SHP77 treated with DMSO at 0.1 percent for 48 hours (cell line): ENCODE data around the gene PCDHB7.
"Not testable (repeated sequence)": the region's sequence is repeated elsewhere in the genome, so short reads cannot be mapped to it uniquely, and the experiment has no call there.

Experiments used
- DNase-seq: peaks from one replicate; lab custom pipeline; 2025; lab: John Stamatoyannopoulos, UW

Gene PCDHB7

DNA sequence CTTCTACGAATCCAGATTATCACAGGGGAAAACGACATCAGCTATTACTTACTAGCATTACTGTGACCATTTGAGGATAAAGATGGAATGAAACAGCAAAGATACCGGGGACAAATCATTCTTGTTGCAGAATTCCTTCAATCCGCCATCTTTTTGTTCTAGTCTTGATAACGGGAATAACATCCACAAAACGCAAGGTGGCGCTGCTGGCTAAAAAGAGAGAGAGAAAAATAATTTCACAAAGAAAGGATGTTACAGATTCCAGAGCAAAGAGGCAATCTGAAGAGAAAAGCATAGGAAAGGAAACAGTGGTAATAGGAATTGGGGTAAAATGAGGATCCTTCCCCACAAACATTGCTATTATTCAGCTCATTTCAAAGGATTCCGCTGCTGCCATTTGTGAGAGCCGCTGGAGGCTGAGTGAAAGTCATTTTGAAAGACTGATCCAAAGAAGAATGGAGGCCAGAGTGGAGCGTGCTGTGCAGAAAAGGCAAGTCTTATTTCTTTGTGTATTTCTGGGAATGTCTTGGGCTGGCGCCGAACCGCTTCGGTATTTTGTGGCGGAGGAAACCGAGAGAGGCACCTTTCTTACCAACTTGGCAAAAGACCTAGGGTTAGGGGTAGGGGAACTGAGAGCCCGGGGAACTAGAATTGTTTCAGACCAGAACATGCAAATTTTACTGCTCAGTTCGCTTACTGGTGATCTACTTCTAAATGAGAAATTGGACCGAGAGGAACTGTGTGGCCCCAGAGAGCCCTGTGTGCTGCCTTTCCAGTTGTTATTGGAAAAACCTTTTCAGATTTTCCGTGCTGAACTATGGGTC is at the start of gene PCDHB7:
Gene PCDHB7, plus strand, starts transcription at position 264 of the 824 bp plus-strand sequence. Its CDS starts 192 bp downstream, at position 456.
- DNase-seq = peak; percentile 22

DNA sequence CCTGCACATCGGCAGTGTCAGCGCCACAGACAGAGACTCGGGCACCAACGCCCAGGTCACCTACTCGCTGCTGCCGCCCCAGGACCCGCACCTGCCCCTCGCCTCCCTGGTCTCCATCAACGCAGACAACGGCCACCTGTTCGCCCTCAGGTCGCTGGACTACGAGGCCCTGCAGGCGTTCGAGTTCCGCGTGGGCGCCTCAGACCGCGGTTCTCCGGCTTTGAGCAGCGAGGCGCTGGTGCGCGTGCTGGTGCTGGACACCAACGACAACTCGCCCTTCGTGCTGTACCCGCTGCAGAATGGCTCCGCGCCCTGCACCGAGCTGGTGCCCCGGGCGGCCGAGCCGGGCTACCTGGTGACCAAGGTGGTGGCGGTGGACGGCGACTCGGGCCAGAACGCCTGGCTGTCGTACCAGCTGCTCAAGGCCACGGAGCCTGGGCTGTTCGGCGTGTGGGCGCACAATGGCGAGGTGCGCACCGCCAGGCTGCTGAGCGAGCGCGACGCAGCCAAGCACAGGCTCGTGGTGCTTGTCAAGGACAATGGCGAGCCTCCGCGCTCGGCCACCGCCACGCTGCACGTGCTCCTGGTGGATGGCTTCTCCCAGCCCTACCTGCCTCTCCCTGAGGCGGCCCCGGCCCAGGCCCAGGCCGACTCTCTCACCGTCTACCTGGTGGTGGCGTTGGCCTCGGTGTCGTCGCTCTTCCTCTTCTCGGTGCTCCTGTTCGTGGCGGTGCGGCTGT is 48.9 kb upstream of the PCDHB7 start:
- DNase-seq = not testable (repeated sequence)

DNA sequence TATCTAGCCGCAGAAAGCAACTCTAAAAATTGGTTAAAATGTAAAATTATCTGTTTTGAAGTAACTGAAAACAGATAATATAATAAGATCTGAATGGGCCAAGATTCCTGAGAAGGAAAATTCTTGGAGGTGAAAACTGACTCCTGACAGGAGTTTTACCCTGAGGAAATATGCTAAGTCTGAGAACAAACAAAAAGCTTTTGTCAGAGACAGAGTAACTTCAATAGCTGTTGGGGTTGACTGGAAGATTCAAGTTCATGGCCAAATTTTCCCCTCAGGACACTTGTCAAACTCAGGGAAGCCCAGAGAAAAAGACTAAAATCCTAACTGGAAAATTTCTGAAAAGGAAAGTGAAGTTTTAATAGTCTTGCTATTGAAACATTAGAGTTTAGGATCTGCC is 45.1 kb upstream of the PCDHB7 start:
- no peak for DNase-seq

DNA sequence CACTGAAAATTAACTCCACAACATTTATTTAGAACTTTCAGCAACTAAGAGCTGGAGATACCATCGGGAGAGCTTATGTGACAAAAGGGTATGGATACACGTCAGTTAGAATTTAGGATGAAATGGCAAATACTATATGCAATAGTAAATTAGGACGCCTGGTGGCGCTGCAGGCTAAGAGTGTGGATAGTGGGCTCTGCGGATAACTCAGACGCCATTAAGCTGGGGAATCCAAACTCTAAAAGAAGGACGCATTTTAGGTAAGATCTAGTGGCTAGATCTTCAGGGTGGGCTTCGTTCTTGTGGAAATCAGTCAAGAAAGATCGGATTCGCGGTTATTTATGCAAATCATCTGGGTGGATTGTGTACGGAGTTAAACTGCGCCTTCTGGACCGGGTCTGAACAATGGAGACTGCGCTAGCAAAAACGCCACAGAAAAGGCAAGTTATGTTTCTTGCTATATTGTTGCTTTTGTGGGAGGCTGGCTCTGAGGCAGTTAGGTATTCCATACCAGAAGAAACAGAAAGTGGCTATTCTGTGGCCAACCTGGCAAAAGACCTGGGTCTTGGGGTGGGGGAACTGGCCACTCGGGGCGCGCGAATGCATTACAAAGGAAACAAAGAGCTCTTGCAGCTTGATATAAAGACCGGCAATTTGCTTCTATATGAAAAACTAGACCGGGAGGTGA is 37.3 kb upstream of the PCDHB7 start, which contains the start of gene PCDHB5:
Gene PCDHB5, plus strand, starts transcription at position 177 of the 688 bp plus-strand sequence. Its CDS starts 229 bp downstream, at position 406.
- peak; percentile 52 for DNase-seq

DNA sequence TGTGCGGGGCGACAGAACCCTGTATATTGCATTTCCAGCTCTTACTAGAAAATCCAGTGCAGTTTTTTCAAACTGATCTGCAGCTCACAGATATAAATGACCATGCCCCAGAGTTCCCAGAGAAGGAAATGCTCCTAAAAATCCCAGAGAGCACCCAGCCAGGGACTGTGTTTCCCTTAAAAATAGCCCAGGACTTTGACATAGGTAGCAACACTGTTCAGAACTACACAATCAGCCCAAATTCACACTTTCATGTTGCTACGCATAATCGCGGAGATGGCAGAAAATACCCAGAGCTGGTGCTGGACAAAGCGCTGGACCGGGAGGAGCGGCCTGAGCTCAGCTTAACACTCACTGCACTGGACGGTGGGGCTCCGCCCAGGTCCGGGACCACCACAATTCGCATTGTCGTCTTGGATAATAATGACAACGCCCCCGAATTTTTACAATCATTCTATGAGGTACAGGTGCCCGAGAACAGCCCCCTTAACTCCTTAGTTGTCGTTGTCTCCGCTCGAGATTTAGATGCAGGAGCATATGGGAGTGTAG is 36.7 kb upstream of the PCDHB7 start:
- no peak for DNase-seq

DNA sequence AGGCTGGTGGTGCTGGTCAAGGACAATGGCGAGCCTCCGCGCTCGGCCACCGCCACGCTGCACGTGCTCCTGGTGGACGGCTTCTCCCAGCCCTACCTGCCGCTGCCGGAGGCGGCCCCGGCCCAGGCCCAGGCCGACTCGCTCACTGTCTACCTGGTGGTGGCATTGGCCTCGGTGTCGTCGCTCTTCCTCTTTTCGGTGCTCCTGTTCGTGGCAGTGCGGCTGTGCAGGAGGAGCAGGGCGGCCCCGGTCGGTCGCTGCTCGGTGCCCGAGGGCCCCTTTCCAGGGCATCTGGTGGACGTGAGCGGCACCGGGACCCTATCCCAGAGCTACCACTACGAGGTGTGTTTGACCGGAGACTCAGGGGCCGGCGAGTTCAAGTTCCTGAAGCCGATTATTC is 35.1 kb upstream of the PCDHB7 start:
- not testable (repeated sequence) for DNase-seq

DNA sequence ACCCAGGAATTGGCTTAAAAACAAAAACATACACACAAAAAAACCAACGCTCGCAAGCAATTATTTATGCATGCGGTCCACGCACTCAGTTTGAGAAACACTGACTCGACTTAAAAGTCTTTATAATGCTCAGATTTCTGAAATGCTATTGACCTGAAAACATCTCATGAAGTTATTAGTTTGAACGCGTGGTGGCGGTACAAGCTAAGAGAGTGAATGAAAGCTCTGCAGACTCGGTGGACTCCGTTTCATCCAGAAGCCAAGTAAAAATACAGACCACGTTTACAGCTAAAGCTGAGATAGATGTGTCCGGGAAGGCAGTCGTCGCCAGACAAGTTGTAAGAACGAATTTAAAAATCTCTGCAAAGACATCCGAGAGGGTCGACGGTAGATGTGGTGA is 22.6 kb upstream of the PCDHB7 start, which contains the start of gene PCDHB6:
Gene PCDHB6, plus strand, starts transcription at position 246 of the 400 bp plus-strand sequence. CDS start 201 bp downstream, outside the sequence.
- DNase-seq = no peak

DNA sequence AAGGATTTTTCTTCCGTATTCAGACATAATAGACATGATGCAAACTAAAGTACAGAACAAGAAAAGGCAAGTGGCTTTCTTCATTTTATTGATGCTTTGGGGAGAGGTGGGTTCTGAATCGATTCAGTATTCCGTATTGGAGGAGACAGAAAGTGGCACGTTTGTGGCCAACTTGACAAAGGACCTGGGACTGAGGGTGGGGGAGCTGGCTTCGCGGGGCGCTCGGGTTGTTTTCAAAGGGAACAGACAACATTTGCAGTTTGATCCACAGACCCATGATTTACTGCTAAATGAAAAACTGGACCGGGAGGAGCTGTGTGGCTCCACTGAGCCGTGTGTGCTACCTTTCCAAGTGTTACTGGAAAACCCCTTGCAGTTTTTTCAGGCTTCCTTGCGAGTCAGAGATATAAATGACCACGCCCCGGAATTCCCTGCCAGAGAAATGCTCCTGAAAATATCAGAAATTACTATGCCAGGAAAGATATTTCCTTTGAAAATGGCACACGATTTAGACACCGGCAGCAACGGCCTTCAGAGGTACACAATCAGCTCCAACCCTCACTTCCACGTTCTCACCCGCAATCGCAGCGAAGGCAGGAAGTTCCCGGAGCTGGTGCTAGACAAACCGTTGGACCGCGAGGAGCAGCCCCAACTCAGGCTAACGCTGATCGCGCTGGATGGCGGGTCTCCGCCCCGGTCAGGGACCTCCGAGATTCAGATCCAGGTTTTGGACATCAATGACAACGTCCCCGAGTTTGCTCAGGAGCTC is 22.0 kb upstream of the PCDHB7 start:
- no peak for DNase-seq

DNA sequence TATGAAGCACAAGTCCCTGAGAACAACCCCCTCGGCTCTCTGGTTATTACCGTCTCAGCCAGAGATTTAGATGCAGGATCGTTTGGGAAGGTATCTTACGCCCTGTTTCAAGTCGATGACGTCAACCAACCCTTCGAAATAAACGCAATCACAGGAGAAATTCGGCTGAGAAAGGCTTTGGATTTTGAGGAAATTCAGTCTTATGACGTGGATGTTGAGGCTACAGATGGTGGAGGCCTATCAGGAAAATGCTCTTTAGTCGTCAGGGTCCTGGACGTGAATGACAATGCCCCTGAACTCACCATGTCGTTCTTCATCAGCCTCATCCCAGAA is 21.5 kb upstream of the PCDHB7 start:
- no peak for DNase-seq

DNA sequence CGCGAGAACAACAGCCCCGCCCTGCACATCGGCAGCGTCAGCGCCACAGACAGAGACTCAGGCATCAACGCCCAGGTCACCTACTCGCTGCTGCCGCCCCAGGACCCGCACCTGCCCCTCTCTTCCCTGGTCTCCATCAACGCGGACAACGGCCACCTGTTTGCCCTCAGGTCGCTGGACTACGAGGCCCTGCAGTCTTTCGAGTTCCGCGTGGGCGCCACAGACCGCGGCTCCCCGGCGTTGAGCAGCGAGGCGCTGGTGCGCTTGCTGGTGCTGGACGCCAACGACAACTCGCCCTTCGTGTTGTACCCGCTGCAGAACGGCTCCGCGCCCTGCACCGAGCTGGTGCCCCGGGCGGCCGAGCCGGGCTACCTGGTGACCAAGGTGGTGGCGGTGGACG is 20.8 kb upstream of the PCDHB7 start:
- not testable (repeated sequence) for DNase-seq

DNA sequence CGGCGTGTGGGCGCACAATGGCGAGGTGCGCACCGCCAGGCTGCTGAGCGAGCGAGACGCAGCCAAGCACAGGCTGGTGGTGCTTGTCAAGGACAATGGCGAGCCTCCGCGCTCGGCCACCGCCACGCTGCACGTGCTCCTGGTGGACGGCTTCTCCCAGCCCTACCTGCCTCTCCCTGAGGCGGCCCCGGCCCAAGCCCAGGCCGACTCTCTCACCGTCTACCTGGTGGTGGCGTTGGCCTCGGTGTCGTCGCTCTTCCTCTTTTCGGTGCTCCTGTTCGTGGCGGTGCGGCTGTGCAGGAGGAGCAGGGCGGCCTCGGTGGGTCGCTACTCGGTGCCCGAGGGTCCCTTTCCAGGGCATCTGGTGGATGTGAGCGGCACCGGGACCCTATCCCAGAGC is 20.3 kb upstream of the PCDHB7 start:
- DNase-seq = not testable (repeated sequence)

DNA sequence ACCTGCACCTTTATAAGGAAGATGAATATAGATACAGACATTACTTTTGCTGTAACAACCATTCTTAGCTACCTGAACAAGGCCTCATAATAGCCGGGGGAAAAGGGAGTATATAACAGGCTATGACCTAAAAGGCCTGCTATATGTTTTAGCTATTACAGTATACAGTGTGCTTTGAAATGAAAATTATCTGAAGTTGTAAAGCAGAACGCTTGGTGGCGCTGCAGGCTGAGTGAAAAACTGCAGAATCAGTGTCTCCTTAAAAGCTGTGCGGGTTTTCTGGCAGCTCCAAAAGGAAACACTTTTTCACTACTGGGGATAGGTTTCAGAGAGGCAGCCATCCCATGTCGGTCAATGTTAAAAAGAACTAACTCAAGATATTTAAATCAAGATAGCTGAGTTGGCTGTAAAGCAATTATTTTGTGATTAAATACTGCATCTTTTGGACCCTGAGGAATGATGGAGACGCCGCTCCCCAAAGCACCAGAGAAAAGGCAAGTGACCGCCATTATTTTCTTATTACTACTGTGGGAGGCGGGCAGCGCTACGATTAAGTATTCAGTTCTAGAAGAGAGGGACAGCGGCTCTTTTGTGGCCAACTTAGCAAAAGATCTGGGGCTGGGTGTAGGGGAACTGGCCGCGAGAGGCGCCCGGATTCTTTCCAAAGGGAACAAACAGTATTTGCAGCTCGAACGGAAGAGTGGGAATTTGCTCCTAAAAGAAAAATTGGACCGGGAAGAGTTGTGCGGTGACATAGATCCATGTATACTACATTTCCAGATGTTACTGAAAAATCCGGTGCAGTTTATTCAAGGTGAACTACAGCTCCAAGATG is 16.7 kb upstream of the PCDHB7 start:
- DNase-seq = no peak

DNA sequence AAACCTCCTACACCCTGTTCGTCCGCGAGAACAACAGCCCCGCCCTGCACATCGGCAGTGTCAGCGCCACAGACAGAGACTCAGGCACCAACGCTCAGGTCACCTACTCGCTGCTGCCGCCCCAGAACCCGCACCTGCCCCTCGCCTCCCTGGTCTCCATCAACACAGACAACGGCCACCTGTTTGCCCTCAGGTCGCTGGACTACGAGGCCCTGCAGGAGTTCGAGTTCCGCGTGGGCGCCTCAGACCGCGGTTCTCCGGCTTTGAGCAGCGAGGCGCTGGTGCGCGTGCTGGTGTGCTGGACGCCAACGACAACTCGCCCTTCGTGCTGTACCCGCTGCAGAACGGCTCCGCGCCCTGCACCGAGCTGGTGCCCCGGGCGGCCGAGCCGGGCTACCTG is 15.1 kb upstream of the PCDHB7 start:
- DNase-seq = not testable (repeated sequence)

DNA sequence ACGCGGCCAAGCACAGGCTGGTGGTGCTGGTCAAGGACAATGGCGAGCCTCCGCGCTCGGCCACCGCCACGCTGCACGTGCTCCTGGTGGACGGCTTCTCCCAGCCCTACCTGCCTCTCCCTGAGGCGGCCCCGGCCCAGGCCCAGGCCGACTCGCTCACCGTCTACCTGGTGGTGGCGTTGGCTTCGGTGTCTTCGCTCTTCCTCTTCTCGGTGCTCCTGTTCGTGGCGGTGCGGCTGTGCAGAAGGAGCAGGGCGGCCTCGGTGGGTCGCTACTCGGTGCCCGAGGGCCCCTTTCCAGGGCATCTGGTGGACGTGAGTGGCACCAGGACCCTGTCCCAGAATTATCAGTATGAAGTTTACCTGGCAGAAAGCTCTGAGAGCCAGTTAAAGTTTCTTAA is 14.5 kb upstream of the PCDHB7 start:
- DNase-seq = not testable (repeated sequence)

DNA sequence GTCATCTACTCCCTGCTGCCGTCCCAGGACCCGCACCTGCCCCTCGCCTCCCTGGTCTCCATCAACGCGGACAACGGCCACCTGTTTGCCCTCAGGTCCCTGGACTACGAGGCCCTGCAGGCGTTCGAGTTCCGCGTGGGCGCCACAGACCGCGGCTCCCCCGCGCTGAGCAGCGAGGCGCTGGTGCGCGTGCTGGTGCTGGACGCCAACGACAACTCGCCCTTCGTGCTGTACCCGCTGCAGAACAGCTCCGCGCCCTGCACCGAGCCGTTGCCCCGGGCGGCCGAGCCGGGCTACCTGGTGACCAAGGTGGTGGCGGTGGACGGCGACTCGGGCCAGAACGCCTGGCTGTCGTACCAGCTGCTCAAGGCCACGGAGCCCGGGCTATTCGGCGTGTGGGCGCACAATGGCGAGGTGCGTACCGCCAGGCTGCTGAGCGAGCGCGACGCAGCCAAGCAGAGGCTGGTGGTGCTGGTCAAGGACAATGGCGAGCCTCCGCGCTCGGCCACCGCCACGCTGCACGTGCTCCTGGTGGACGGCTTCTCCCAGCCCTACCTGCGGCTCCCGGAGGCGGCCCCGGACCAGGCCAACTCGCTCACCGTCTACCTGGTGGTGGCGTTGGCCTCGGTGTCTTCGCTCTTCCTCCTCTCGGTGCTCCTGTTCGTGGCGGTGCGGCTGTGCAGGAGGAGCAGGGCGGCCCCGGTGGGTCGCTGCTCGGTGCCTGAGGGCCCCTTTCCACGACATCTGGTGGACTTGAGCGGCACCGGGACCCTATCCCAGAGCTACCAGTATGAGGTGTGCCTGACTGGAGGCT is 2.1 kb downstream of the PCDHB7 start:
- DNase-seq = not testable (repeated sequence)

DNA sequence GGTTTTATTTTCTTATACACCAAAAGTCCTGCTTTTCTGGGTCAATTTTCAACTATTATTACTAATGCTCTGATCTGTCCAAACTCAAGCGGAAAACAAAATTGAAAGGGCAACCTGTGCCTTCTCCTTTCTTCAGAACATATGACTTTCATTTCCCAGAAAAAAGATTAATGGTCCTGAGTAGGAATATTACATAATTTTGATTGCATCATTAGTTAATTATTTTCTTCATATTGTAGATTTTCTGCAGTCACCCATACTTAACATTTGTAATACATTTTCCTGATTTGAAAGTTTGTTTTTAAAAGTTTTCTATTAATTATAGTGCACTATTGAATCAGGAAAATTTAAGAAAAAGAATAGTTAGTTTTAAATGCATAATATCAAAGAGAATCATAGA is 3.5 kb downstream of the PCDHB7 start:
- DNase-seq = no peak

DNA sequence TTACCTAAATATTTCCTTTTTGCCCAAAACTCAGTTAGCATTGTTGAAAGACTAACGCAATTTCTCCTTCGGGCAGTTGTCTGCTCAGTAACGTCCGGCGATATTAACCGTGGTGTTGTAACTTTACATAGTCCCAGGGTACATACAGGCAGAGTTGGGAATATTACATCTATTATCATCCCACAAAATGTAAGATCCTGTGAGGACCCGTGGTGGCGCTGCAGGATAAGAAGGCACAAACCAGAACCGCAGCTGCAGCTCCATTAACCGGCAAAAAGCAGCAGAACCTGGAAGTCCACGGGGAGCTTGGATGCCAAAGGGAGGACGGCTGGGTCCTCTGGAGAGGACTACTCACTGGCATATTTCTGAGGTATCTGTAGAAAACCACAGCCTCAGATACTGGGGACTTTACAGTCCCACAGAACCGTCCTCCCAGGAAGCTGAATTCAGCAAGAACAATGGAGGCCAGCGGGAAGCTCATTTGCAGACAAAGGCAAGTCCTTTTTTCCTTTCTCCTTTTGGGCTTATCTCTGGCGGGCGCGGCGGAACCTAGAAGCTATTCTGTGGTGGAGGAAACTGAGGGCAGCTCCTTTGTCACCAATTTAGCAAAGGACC is 5.2 kb downstream of the PCDHB7 start, which contains the start of gene PCDHB8:
Gene PCDHB8, plus strand, starts transcription at position 214 of the 615 bp plus-strand sequence. Its CDS starts 245 bp downstream, at position 459.
- peak; percentile 43 for DNase-seq

DNA sequence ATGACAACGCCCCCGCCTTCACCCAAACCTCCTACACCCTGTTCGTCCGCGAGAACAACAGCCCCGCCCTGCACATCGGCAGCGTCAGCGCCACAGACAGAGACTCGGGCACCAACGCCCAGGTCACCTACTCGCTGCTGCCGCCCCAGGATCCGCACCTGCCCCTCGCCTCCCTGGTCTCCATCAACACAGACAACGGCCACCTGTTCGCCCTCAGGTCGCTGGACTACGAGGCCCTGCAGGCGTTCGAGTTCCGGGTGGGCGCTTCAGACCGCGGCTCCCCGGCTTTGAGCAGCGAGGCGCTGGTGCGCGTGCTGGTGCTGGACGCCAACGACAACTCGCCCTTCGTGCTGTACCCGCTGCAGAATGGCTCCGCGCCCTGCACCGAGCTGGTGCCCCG is 6.9 kb downstream of the PCDHB7 start:
- DNase-seq = not testable (repeated sequence)

DNA sequence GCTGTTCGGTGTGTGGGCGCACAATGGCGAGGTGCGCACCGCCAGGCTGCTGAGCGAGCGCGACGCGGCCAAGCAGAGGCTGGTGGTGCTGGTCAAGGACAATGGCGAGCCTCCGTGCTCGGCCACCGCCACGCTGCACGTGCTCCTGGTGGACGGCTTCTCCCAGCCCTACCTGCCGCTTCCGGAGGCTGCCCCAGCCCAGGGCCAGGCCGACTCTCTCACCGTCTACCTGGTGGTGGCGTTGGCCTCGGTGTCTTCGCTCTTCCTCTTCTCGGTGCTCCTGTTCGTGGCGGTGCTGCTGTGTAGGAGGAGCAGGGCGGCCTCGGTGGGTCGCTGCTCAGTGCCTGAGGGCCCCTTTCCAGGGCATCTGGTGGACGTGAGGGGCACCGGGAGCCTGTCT is 7.4 kb downstream of the PCDHB7 start:
- not testable (repeated sequence) for DNase-seq
